Measurements from ENCODE around the gene MIA3. TPM values are rescaled to one million over a fixed set of nuclear protein-coding genes. Genes with fewer than 3 reads are reported as not detected.

Gene MIA3
- total and polyA plus RNA-seq, 9 of the 15 experiments (the other 6 are each of a cell fraction or from before 2014, with no cell fraction given): 21.6 to 89.4 (median 40.8) TPM

DNA sequence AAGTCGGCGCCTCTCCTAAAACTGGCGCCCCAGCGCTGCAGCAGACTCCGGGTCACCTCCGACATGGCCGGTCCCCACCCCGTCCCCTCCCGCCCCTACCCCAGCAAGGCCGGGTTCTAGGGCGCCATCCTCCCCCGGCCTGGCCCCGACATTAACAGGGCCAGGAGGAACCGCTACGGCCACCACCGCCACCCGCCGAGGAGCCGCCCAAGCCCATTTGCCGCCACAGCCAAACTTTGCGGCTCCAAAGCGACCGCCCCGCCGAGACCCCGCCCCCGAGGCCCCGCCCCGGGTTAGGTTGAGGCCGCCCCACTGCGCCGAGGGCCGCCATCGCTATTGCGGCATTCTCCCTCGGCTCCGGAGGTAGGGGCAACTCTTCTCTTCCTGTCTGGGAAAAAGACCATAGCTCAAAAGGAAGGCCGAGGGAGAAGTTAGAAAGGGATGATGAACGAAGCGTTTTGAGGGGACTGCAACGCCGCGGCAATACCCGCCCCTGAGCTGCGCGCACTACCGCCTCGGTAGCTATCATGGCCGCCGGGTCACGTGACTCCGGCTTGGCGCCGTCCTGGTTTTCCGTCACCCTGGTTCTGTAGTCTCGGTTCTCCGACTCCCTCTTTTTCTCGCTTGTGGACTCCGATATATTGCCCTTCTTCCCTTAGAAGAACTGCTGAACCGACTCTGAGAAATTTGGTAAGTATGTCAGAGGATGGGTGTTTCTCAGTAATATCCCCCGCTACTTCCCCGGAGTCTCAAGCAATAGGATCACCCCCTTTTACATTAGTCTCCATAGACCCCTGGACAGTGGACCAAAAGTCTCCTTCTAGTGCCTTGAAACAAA lies 94.6 kb downstream of the MIA3 start, which contains the start of the genes AIDA and BROX:
TSS of gene AIDA (minus strand) at position 239 of the 838 bp plus-strand sequence. CDS start at position 65, 174 bp downstream.
TSS of gene BROX (plus strand) at position 312 of the 838 bp plus-strand sequence. CDS start 3,136 bp downstream, outside the sequence.
- in situ Hi-C loops (cut with MboI): loop anchor here (10.0 kb wide), 1 partner anchor 248 kb away; no protein-coding TSS in a partner anchor
- ATAC-seq: peak; percentile 87
- no peak for FAIRE-seq
- Histone ChIP-seq H4K20me1 (replicated peaks; ENCODE audit: control insufficient read depth, insufficient read depth, low read length) (peaks cover 4% of the 10 kb centered on the region; the same call in 1 of the 2 replicates), H3K9ac (ENCODE audit: insufficient read depth in 1 of 2, low read depth in 2 of 2, low read length in 2 of 2) (peak within 1 kb of the TSS; percentile 93 to 99), H3K9me1 (ENCODE audit: control insufficient read depth, insufficient read depth, low read length) (no peaks in the 10 kb centered on the region), H3K4me2 (ENCODE audit: insufficient read depth, low read length) (peak within 1 kb of the TSS; percentile 97), H3K4me1 (replicated peaks in 1 of 2; ENCODE audit: control insufficient read depth in 2 of 2, insufficient read depth in 2 of 2, low read length in 2 of 2) (peaks cover 19 to 21% of the 10 kb centered on the region in 2 experiments; a peak in 4 of 5 replicates), H3K9me3 (replicated peaks; ENCODE audit: control insufficient read depth, insufficient read depth, low read depth, low read length) (no peaks in the 10 kb centered on the region), H3K79me2 (ENCODE audit: control insufficient read depth, insufficient read depth, low read length) (peaks cover 64% of the 10 kb centered on the region), H3K4me3 (peak within 1 kb of the TSS; percentile 71), H3K27me3 (ENCODE audit: control insufficient read depth in 2 of 2, insufficient read depth in 2 of 2, low read length in 2 of 2) (no peaks in the 10 kb centered on the region), H2AFZ (ENCODE audit: low read depth, low read length) (peak within 1 kb of the TSS; percentile 97), H3K27ac (ENCODE audit: extremely low read depth, low read depth, low read length) (peak within 1 kb of the TSS; percentile 98), H3K36me3 (ENCODE audit: control insufficient read depth, insufficient read depth, low read length) (peaks cover 26% of the 10 kb centered on the region; the same call in 2 of the 3 replicates)
- WGBS (ENCODE audit: insufficient coverage, low coverage, missing lambda C conversion rate): under 1% methylated on average over 38 of the region's 62 CpGs
- ChIA-PET POLR2A (interaction anchor here (0.5 to 2.0 kb wide), 9 partner anchors 9 to 171 kb away, joined by 4 to 7 read pairs (median 4); no protein-coding TSS in a partner anchor), CTCF (ENCODE audit: low intra/inter-chr PET ratio) (no interaction called here)
- BruUV-seq (replicated peaks): no TSS peak
- intact Hi-C loops (cut with micrococcal nuclease): loop anchor here (1.0 kb wide), 2 partner anchors 68 to 247 kb away; no protein-coding TSS in a partner anchor
- DNase-seq (ENCODE audit: extremely low read depth in 1 of 4, low spot score in 3 of 4): peak; percentile 90 to 95 (median 94)
- TF ChIP-seq, protein P1, sequence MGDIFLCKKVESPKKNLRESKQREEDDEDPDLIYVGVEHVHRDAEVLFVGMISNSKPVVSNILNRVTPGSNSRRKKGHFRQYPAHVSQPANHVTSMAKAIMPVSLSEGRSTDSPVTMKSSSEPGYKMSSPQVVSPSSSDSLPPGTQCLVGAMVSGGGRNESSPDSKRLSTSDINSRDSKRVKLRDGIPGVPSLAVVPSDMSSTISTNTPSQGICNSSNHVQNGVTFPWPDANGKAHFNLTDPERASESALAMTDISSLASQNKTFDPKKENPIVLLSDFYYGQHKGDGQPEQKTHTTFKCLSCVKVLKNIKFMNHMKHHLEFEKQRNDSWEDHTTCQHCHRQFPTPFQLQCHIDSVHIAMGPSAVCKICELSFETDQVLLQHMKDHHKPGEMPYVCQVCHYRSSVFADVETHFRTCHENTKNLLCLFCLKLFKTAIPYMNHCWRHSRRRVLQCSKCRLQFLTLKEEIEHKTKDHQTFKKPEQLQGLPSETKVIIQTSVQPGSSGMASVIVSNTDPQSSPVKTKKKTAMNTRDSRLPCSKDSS (IDR thresholded peaks at IDR 0.05; ENCODE audit: low read depth, partially characterized antibody): no peak
- TF ChIP-seq EP300 (IDR thresholded peaks at IDR 0.05; ENCODE audit: low read length) (no peak), GTF2F1 (IDR thresholded peaks at IDR 0.05; ENCODE audit: low read depth, low read length) (no peak), FOSL1 (tag; conservative IDR thresholded peaks at IDR 0.05) (peak; percentile 67), NR1H2 (CRISPR knock-in tag; IDR thresholded peaks at IDR 0.05) (no peak), ZNF551 (CRISPR knock-in tag; IDR thresholded peaks at IDR 0.05) (no peak), KDM4B (IDR thresholded peaks at IDR 0.05; ENCODE audit: borderline replicate concordance in 2 of 2, low read depth in 1 of 2) (no peak), HMG20B (CRISPR knock-in tag; IDR thresholded peaks at IDR 0.05) (0 out of 2 replicates have a peak, but pooled peaks have one; percentile 38)
- TF ChIP-seq, protein P2, sequence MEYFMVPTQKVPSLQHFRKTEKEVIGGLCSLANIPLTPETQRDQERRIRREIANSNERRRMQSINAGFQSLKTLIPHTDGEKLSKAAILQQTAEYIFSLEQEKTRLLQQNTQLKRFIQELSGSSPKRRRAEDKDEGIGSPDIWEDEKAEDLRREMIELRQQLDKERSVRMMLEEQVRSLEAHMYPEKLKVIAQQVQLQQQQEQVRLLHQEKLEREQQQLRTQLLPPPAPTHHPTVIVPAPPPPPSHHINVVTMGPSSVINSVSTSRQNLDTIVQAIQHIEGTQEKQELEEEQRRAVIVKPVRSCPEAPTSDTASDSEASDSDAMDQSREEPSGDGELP (CRISPR knock-in tag; IDR thresholded peaks at IDR 0.05; ENCODE audit: borderline replicate concordance): peak; percentile 80
- TF ChIP-seq, protein P3, sequence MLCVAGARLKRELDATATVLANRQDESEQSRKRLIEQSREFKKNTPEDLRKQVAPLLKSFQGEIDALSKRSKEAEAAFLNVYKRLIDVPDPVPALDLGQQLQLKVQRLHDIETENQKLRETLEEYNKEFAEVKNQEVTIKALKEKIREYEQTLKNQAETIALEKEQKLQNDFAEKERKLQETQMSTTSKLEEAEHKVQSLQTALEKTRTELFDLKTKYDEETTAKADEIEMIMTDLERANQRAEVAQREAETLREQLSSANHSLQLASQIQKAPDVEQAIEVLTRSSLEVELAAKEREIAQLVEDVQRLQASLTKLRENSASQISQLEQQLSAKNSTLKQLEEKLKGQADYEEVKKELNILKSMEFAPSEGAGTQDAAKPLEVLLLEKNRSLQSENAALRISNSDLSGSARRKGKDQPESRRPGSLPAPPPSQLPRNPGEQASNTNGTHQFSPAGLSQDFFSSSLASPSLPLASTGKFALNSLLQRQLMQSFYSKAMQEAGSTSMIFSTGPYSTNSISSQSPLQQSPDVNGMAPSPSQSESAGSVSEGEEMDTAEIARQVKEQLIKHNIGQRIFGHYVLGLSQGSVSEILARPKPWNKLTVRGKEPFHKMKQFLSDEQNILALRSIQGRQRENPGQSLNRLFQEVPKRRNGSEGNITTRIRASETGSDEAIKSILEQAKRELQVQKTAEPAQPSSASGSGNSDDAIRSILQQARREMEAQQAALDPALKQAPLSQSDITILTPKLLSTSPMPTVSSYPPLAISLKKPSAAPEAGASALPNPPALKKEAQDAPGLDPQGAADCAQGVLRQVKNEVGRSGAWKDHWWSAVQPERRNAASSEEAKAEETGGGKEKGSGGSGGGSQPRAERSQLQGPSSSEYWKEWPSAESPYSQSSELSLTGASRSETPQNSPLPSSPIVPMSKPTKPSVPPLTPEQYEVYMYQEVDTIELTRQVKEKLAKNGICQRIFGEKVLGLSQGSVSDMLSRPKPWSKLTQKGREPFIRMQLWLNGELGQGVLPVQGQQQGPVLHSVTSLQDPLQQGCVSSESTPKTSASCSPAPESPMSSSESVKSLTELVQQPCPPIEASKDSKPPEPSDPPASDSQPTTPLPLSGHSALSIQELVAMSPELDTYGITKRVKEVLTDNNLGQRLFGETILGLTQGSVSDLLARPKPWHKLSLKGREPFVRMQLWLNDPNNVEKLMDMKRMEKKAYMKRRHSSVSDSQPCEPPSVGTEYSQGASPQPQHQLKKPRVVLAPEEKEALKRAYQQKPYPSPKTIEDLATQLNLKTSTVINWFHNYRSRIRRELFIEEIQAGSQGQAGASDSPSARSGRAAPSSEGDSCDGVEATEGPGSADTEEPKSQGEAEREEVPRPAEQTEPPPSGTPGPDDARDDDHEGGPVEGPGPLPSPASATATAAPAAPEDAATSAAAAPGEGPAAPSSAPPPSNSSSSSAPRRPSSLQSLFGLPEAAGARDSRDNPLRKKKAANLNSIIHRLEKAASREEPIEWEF (CRISPR knock-in tag; IDR thresholded peaks at IDR 0.05): no peak
- TF ChIP-seq, protein P4, sequence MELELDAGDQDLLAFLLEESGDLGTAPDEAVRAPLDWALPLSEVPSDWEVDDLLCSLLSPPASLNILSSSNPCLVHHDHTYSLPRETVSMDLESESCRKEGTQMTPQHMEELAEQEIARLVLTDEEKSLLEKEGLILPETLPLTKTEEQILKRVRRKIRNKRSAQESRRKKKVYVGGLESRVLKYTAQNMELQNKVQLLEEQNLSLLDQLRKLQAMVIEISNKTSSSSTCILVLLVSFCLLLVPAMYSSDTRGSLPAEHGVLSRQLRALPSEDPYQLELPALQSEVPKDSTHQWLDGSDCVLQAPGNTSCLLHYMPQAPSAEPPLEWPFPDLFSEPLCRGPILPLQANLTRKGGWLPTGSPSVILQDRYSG (tag; conservative IDR thresholded peaks at IDR 0.05; ENCODE audit: low read depth): peak; percentile 91
